HG03039 (cell line): Measurements from ENCODE around the gene DUSP19.
A peak's percentile ranks its signal among the peaks of the same experiment; 100 is the strongest.

Source experiments
- ATAC-seq: cut with Tn5 transposase; IDR thresholded peaks from one replicate; pipeline ENCODE4 v1.9.1; 2021; ENCODE audit warnings: mild to moderate bottlenecking, moderate library complexity; ENCODE audit not compliant: unreplicated experiment

The DUSP19 gene

GRCh38 chr2:183063083-183063482 is 15.5 kb upstream of the DUSP19 start:
- ATAC-seq: peak; percentile 70

GRCh38 chr2:183068561-183068960 is 10.0 kb upstream of the DUSP19 start:
- no peak for ATAC-seq

GRCh38 chr2:183069174-183069573 is 9.4 kb upstream of the DUSP19 start:
- no peak for ATAC-seq

GRCh38 chr2:183070942-183071844 is 7.4 kb upstream of the DUSP19 start:
- ATAC-seq: no peak

GRCh38 chr2:183072177-183072576 is 6.4 kb upstream of the DUSP19 start:
- ATAC-seq: no peak

GRCh38 chr2:183078163-183078463 is 434 bp upstream of the DUSP19 start:
- no peak for ATAC-seq

GRCh38 chr2:183079139-183079775 is 710 bp downstream of the DUSP19 start:
- ATAC-seq: peak; percentile 25

- no peak for ATAC-seq
Observed at GRCh38 chr2:183081911-183082310, 3.4 kb downstream of the DUSP19 start.

GRCh38 chr2:183088061-183088460 is 9.5 kb downstream of the DUSP19 start:
- no peak for ATAC-seq

GRCh38 chr2:183089192-183089851 is 10.8 kb downstream of the DUSP19 start:
- no peak for ATAC-seq

GRCh38 chr2:183091318-183091953 is 12.9 kb downstream of the DUSP19 start:
- no peak for ATAC-seq

GRCh38 chr2:183091954-183092345 is 13.4 kb downstream of the DUSP19 start:
- no peak for ATAC-seq

- ATAC-seq: peak; percentile 79
Observed at GRCh38 chr2:183093857-183094657, 15.5 kb downstream of the DUSP19 start.

- no peak for ATAC-seq
Observed at GRCh38 chr2:183105402-183106134, 27.0 kb downstream of the DUSP19 start.

GRCh38 chr2:183112577-183112976 is 34.0 kb downstream of the DUSP19 start:
- no peak for ATAC-seq

- ATAC-seq: no peak
Observed at GRCh38 chr2:183113630-183114029, 35.1 kb downstream of the DUSP19 start.

GRCh38 chr2:183117226-183117625 is 38.7 kb downstream of the DUSP19 start:
- no peak for ATAC-seq

GRCh38 chr2:183123117-183123958 is 44.8 kb downstream of the DUSP19 start:
- ATAC-seq: no peak

- ATAC-seq: peak; percentile 31
Observed at GRCh38 chr2:183123959-183124221, 45.3 kb downstream of the DUSP19 start.
